Kidney tubule cell (primary cell): Measurements from ENCODE around the gene EBLN2.
"Not testable (repeated sequence)": the region's sequence is repeated elsewhere in the genome, so short reads cannot be mapped to it uniquely, and the experiment has no call there.

Experiments used
- DNase-seq: peaks from one replicate; pipeline ENCODE4 v3.0.0-alpha.2; 2018; ENCODE audit warnings: low spot score

Gene EBLN2

DNA sequence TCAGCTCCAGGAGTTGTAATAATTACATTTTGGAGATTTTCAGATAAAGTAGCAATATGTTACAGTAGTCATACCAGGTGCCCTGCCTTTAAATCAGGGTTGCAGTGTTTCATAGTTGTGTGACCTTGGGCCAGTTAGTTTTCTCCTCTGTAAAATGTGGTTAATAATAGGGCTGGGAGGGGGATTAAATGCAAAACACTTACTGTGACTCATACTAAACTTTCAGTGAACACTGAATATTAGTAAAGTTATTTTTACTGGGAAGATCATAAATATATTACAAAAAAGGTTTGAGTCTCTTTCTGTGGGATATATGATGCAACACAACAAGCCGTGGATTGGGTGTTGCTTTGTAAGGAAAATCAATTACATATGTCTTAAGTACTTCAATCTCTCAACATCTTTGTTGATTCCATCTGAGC, 1.1 kb upstream of the EBLN2 start:
- no peak for DNase-seq

DNA sequence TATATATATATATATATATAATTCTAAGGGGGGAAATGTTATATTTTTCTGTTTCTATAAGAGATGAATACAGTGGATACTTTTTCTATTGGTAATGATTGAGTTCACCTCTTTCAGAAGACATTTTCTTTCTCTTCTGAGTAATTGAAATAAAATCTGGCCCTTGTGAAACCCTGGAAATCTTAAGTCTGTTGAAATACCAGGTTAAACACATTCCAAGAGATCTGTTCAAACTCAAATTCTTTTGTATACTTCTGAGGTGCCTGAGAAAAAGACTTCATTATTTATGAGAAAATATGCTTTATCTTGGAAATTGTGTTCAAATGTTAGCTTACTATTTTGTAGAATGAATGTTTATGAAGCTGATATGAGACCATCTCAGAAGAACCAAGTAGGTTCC, 4.8 kb downstream of the EBLN2 start:
- not testable (repeated sequence) for DNase-seq

DNA sequence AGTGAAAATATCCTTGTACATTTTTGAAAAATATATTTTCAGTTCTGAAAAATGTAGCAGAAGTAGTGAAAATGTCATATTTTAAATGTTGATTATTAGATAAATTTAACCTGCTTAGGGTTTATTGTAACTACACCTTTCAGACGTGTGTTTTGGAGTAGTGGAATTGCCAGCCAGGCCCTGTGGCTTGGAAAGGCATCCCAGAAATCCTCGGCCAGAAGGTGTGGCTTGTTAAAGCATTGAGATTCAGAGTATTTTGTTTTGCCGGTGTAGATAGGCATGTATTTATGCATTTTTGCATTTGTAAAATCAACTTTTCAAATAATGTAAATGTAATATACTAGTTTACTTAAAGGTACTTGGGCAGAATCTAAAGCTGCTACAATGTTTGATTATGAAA, 7.0 kb downstream of the EBLN2 start:
- no peak for DNase-seq

DNA sequence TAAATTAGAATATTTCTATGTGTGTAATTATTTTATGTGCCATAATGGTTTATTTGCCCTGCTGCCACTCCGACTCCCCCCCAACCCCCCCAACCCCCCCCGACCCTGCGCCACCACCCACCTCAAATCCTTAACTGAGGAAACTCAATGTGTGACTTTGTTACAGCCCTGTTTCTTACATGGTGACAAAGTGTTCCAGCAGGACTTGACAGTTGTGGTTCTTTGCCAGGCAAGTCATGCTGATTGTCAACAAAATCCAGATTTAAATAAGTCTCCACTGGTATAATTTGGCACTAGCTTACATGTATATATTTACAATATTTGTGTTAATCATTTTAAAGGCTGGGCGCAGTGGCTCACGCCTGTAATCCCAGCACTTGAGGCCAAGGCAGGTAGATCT, 7.7 kb downstream of the EBLN2 start:
- DNase-seq: no peak

DNA sequence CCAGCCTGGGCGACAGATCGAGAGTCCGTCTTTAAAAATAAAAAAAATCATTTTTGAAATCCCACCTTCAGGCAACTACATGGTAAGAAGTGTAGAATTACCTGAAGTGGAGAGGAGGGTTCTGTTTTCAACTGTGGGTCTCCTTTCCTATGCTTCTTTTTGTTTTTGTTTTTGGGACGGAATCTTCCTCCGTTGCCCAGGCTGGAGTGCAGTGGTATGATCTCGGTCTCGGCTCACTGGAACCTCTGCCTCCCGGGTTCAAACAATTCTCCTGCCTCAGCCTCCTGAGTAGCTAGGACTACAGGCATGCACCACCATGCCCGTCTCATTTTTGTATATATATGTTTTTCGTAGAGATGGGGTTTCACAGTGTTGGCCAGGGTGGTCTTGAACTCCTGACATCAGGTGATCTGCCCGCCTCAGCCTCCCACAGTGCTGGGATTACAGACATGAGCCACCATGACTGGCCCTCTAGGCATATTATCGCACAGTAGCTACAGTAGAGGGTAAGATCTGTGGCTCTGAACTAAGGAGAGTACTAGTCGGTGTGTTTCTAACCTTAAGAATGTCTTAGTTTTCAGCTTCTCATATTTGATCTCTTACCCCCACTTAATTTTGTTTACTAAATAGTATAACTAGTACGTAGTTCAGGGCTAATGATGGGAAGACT, 8.5 kb downstream of the EBLN2 start:
- DNase-seq: no peak

DNA sequence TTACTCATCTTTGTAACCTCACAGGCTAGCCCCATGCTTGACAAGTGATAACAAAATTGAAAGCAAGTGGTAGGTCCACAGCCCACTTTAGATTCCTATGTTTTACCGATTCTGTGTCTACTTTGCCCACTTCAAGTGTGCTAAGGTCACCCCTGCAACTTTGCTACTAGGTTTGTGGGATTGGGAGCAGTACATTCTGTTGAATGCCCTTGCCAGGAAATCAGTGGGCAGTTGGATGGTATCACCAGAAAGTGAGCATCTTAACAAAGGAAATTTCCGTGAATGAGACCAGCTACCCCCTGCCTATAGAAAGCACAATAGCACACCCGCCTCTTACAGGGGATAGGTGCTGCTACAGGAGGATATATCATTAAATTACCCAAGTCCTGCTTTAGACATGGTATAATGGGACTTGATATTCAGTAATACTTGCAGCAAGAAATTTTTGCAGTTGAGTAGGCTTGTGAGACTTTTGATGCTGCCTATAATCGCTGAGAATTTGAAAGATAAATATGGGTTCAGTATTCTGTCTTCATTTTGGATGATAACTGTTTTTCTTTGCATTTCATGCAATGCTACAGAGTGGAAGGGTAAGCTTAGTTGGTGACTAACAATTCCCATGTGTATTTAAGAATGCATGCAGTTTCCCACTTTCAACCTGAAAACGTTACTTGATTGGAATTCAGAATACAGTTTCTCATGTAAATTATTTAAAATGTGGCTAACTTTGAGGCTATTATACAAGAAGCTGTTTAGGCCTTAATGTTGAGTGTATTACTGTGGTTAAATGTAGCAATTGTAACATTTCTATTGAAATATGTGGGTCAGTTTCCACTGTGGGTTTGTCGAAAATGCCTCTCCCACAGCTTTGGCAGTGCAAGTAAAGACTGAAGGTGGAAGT, 9.5 kb downstream of the EBLN2 start:
- DNase-seq: no peak

DNA sequence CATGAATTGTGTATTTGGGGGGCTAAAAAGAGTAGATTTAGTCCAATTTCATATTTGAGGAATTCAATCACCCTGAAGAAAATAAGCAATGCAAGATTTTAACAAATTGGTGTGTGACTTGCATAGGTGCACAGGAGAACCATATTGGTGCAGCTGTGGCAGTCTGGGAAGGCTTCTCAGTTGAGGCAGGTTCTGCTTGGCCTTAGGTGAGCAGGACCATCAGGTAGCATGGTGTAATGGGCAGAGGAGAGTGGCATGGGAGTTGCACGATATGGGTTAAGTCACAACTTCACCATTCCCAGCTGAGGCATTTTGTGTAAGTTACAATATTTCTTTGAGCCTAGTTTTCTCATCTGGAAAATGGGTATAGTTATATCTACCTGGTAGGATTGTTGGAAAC, 10.5 kb downstream of the EBLN2 start:
- no peak for DNase-seq

DNA sequence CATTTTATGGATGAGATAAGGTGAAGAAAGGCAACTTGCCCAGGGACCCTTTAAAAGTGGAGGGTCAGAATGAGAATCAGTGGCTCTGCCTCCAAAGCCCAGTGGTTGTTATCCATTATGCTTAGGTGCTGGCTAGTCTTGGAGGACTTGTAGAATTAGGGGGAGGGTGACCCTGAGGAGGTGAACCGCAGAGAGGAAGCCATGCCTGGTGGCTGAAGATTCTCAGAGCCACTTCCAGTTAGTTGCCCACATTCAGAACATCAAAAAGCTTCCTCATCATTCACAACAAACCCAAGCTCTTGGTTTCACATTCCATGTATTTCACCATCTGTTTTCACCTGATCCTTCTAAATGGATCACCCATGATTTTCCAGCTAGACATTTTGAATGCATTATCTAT, 11.2 kb downstream of the EBLN2 start:
- no peak for DNase-seq

DNA sequence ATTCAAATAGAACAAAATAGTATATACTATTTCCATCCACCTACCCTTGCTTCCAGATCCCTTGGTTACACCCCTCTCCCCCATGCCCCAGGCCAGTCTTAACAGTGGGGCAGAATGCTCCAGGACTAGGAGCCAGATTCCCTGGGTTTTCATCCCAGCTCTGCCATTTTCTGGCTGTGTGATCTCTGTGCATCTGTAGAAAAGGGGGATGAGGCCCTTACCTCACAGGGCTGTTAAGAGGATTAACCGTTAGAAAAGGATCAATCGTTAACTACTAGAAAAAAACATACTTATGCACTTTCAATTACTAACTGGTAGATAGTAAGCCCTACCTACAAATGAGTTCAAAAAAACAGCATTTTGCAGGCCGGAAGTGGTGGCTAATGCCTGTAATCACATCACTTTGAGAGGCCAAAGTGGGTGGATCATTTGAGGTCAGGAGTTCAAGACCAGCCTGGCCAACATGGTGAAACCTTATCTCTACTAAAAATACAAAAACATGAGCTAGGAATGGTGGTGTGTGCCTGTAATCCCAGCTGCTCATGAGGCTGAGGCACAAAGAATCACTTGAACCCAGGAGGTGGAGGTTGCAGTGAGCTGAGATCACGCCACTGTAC, 11.7 kb downstream of the EBLN2 start:
- DNase-seq: no peak

DNA sequence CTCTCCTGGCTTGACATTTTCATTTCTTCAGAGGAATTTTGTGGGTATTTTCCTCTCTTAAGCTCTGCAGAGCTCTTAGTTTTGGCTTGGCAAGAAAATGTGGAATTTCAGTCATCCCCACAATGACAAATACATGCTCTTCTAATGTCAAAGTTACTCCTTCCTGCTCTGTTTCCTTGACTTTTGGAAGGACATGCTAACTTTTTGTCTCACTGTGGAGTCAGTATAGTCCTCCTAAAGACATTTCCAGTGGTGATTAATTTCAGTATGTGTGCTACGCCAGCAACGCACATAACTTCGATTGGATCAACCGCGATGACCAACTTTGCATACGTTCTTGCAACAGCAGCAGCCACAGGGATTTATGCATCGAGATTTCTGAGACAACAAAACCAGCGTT, 13.3 kb downstream of the EBLN2 start:
- DNase-seq: no peak

DNA sequence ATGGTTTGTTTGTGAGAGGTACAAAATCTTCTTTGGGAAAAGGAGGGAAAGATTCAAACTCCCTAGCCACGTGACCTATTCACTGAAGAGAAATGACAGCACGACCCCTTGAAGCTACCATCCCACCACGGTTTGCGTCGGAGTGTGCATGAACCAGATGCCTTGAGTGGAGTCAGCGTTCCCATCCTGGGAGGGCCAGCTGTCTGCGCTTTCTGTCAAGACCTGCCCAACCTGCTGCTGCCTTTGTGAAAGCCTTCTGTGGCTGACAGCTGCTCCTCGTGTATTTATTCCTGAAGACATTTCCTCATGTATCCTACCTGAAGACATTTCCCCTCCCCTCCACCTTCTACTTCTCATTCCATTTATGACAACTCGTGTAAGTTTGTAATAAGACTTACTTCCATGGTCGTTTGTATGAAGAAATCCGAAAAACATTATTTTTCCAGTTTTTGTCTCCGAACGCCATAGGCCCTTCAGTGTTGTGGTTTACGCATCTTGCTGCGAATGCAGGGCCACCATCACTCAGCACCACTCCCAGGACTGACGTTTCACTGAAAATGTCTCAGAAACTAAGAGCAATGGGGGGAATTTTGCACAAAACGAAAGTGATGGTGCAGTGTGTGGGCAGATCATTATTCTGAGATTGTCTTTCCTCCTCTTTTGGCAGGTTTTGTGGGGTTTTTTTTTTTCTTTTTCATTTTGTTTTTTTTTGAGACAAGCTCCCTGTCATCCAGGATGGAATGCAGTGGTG, 18.9 kb downstream of the EBLN2 start:
- DNase-seq: no peak

DNA sequence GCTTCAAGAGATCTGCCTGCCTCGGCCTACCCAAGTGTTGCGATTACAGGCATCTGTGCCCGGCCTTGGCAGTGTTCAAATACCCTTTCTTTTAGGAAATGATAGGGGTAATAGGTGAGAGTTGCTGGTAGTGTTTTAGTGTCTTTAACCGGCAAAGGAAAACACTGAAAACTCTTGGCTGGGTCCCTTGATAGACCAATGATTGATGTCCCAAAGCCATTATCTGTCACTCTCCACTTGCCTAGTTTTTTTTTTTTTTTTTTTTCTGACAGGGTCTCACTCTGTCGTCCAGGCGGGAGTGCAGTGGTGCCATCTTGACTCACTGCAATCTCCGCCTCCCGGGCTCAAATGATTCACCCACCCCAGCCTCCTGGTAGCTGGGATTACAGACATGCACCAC, 19.7 kb downstream of the EBLN2 start:
- DNase-seq: no peak

DNA sequence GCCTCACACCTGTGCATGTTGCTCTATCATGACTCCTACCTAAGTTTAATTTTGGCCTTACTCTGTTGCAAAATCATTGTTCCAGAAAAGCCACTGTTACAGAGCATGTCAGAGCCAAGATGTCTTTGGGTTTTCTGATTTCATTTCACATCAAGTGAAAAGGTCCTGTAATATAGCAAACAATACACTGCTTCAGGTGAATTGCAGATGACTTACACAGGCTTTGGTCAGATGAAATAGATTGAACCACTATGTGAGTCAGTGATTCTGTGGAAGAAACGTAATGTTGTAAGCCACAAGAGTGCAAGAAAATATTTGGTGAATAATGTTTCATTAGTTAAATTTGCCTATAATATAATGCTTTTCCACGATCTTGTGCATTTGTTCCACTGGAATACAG, 22.7 kb downstream of the EBLN2 start:
- no peak for DNase-seq

DNA sequence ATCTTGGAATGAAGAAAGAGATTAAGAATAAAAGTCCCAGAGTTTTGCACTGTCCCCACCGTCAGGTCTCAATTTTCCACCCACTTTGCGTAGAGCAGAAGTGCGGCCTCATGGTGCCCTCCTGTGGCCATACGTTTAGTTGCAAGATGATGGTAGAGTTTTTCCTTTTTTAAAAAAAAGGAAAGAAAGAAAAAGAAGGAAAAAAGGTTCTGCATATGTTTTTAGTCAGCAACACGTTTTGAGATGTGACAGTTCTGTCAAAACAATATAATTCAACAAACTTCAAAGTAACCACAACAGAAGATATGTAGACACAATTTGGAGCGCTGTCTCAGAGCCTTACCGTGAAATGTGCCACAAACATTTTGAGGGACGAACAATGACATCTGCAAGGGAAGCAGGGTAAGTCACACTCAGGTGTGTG, 24.6 kb downstream of the EBLN2 start:
- DNase-seq: peak; percentile 50

DNA sequence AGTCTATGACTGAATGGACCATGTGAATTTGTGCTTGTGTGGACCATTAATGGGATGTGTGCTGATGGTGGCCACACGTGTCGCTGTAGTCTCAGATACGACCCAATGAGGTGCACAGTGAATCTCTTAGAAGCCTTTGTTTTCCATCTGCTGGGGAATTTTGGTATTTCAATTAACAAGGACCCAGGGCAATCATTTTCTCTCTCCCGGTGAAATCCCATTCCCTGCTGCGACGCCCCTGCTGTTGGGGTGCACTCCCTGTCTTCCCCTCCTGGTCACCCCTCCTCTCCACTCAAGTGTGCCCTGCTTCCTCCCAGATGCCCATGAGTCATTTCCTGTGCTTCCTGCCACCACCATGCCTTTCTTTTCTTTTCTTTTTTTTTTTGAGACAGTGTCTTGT, 32.7 kb downstream of the EBLN2 start:
- DNase-seq: peak; percentile 68

DNA sequence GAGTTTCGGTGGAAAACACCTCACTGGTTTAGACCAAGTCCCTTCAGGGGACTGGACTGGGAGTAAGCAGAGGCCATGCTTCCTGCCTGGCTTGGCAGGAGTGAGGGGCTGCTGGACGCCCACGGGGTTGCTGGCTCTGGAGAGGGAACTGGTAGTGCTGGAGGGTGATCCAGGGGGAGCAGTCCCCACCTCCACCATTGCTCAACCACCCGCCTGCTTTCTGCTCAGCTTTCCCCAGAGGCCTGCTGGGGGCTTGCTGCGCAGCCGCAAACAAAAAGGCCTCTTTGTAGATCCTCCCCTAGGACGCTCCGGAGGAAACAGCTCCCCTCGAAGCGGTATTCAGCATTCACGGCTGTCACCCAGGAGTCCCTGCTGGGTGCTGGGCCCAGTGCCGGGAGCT, 33.5 kb downstream of the EBLN2 start:
- no peak for DNase-seq

DNA sequence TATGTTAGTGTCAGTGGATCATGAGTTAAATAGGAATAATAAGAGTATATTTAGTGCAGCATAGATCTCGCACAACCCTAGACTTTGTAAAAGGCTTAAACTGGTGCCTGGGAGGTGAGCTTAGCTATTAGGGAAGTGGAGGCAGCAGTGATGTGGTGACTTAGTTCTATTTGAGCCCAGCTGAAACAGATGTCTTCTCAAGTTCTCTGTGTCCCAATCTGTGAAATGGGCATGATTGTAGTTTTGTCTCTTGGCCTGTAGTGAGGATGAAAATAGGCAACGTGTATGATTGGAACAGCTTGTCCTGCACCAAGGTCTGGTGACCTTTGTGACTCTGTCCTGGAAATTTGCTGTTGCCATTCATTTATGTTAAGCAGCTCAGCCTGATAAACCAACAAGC, 34.7 kb downstream of the EBLN2 start:
- DNase-seq: no peak

DNA sequence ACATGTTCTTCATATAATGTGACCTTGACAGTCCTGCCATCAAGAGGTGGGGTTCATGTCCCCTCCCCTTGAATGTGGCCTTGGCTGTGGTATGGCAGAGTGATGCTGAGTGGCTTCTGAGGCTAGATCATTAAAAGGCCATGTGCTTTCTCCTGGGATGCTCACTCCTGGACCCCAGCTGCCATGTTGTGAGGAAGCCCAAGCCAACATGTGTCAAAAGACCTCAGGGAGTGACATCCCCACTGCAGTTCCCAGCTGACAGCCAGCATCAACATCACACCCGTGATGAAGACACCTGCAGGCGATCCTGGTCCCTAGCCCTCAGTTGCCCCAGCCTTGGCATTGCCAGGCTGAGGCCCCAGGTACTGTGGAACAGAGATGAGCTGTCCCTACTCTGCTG, 36.6 kb downstream of the EBLN2 start:
- DNase-seq: no peak

DNA sequence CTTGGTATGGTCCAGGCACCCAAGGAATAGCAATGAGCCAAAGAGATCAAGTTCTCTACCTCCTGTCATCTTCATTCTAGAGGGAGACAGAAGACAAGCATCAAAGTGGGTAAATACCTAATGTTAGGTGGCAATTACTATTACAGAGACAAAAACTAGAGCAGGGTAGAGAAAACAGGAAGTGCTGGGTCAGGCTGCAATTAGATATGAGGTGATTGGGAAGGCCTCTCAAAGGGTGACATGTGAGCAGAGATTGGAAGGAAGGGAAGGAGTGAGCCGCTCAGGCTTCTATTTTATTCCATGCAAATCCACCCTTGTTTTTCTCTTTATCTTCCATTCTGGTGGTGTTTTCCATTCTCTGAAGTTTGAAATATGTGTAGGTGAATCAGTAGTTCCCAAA, 37.4 kb downstream of the EBLN2 start:
- no peak for DNase-seq

DNA sequence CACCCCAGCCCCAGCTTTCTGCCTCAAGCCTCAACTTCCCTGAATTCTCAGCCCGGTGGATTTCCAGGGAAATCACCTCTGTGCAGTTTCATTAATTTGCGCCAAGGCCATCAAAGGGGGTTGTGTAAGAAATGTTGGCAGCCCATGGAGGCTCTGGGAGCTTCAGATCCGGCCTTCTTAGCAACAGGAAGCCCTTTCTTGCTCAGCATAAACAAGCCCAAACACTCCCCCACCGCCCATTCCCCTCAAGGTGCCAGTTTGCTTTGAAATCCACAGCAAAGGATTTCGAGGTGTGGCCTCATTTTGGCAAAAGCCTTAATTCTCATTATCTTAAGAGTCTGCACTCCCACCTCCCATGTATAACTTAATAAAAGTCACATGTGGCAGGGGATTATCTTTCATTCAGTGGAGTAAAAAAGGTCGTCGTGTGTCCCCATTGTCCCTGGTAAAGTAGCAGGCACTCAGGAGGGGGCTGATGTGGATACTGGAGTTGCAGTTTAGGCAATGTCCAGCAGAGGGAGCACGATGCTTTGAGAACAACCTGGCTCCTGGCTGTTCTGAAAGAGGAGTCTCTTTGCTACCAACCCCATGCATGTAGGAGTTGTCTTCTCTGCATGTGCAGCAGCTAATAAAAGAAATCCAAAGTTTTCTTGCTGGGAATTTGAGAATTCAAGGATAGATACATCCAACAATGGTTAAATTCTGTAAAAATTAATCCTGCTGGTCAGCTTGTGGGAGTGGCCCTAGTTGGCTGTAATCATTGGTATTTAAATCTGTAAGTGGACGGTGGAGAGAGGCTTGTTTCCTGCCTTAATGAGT, 39.5 kb downstream of the EBLN2 start:
- DNase-seq: peak; percentile 75

DNA sequence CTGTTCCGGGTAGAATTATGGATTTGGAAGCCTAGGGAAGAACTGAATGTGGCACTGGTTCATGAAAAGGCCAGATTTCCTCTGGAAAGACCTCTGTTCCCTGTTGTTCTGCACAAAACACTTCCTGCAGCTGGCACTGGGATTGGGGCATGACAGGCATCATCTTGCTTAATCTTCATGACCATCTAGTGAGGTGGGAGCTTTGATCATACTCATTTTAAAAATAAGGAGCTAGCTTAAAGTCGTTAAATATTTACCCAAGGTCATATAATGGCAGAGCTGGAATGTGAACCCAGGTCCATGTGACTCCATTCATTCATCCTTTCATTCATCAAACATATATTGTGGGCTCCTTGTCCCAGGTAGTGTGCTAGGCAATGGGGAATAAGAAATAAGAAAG, 40.4 kb downstream of the EBLN2 start:
- peak; percentile 39 for DNase-seq

DNA sequence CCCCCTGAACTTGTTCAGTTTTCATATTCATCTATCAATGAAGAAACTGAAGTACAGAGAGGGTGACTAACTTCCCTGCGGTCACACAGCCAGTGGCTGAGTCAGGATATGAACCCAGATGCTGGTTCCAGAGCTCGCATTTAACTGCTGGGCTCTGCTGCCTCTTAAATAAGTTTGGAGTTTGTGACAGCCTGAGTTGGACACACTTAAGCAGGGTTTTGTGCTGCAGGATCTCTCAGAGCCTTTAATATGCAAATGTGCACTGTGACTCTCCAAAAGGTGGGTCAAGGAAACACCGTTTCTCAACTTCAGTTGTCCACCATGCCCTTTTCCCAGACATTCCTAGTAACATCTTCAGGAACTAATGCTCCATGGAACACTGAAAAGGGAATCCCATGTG, 45.8 kb downstream of the EBLN2 start:
- no peak for DNase-seq
